Renal cortex interstitium (tissue), 11 donors: ENCODE measurements around the gene TAF3. TPM values are rescaled to one million over a fixed set of nuclear protein-coding genes. Genes with fewer than 3 reads are reported as not detected.

Experiments used
- DNase-seq, 11 donors: peaks; one replicate each; pipeline ENCODE4 v3.0.0-alpha.2; 2013; ENCODE audit warnings: low read depth in 9 of 11, low spot score in 4 of 11; ENCODE audit errors: extremely low read depth in 1 of 11
- polyA plus RNA-seq, 3 donors: library from polyadenylated mRNA; unstranded; fragments of 120-200 nt; gene quantifications; one replicate each; pipeline ENCODE4 v1.2.1, GENCODE V29; 2013; ENCODE audit not compliant: insufficient read length in 3 of 3

Gene TAF3
- polyA plus RNA-seq, 3 donors: 10.6 to 12.3 (median 10.9) TPM

DNA sequence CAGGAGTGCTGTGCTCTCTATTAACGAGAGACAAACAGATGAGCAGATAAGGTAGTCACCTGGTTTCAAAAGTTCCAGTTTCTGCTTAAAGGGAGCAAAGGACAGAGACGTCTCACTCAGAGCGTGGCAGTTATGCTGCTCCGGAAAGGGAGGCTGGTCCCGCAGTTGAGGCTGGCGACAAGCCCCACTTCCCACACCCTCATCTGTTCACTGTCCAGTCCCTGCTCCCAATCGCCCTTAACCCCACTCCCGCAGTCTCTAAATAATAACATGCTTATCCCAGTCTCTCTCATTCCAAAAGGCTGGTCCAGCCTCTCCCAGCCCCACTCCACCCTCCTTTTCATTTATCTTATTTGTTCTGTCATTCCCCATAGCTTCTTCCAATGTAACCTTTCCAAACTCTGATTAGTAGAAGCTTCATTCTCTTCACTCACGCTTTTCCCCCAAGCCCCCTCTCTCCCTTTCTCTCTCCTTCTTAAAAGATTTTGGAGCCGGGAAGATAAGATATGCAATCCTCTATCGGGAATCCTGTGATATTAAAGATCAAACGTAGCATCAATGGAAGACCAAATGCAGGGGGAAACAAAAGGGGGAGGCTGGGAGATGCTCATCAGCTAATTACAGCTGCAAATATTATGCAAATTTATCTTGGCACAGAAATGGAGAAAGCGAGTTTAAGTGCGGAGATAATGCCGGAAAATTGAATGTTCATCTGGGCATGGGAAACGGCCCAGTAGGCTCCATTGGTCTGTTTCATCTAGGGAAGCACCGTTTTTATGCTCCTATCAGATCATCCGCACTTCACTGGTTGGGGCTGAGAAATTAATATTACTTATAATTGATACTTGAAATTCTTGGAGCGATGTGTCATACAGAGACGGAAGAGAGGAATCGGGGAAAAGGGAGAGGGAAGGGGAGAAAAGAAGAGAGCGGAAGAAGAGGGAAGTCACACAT is 219.9 kb downstream of the TAF3 start:
- DNase-seq: no peak

- no peak for DNase-seq
Observed at GRCh38 chr10:8039321-8039881, 221.1 kb downstream of the TAF3 start.

DNA sequence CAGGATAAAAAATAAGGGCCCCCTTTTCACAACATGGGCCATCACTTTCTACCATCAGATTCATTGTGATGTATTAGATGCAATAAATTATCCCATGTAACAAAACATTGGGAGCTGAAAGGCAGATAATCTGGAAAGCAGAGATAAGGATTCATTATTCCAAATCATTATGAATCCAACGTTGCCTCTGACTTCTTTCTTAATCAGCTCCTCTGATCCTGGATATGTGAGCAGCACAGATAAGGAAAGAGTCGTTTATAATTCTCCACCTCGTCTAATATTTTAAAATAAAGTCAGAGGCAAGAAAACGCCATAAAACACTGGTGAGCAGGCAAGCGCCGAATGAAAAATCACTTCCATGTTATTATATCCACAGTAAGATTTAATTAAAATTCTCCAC is 222.3 kb downstream of the TAF3 start:
- no peak for DNase-seq

- no peak for DNase-seq
Observed at GRCh38 chr10:8041284-8041991, 223.1 kb downstream of the TAF3 start.

DNA sequence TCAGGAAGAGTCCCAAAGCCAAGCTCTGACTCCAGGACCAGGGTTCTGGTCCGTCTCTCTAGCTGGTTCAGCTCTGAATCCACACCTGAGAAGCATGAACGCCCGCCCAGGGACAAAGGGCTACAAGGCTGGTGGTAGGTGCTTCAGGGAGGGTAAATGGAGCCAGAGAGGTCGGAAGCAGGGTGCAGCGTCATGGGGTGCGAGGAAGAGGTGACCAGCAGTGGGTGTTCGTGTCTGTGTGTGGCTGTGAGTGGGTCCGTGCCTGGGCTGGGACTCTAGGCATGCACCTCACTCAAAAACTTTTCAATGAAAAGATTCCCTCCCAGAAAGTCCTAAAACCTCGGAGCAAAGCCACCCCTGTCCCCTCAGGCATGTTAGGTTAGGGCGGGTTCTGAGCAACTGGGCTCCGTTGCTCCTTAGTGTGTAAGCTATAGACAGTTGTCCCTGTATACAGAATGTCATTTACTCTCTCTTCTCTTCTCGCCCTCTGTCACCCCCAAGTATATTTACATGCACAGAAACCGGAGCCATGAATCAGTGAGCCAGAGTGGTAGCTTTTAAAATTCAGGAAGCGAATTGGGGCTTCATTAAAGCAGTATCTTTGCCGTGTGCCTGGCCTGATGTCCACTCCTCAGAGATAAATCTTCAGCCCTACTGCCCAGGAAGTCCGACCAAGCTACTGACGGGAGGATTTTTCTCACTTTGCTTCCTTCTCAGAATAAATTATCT is 223.9 kb downstream of the TAF3 start:
- DNase-seq: no peak

DNA sequence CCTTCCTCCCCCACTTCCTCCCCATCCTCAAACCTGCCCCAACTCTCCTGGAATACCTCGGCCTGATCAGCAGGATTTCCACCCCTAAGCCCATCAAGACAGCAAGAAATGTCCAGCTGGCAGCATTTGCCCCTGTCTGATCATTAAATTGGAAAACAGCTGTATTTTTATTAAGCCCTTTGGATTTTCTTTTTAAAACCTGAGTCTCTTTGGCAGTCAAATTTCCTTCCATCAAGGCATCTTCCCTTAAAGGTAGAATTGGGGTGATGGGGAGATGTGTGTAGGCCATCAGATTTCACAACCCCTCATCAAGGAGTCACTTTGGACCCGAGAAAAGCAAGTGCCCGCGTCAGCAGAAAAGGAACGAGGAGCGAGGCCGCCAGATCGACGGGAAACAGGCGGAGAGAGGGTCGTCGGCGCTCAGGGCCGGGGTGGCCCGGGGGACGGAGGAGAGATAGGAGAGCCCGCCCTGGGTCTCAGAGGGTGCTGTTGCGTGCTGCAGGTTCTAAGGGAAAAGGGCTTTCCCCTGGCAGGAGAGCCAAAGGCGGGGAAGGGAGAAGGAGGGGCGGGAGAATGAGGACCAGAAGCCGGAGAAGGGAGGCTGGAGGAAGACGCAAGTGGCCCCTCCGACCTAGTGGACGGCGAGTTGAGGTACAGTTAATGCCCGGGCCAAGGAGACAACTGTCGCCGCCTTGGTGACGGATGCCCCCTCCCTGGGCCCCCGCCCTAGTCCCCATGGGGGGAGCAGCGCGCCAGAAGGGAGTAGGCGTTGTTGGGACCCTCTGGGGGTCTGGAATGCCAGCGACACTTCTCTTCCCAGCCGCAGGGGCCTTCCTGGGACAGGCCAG is 224.6 kb downstream of the TAF3 start:
- DNase-seq: no peak

GRCh38 chr10:8043569-8044306 is 225.4 kb downstream of the TAF3 start:
- DNase-seq: no peak

DNA sequence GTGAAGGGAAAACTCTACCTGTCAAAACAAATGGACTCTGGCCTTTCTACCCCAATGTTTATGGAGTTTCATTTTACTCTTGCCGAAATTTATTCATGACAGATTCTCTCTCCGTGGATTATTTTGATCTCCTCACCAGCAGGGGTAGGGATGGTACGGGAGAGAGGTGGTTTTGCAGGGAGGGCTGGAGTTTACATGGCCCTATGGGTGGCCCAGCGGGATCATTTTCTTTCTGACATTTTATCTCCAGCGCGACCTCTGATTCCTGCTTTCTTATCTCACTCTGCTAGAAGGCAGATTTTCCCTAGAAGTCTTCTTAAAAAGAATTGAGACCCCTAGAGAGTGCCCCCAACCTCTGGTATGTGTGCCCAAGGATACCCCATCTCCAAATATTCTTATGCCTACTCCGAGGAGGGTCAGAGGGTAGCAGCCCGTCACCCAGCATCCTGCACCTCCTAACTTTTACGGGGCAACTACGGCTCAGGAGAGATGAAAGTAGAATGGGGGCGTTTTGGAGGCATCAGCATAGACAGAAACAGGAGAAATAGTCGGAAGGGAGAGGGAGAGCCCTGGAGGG is 226.1 kb downstream of the TAF3 start:
- DNase-seq: no peak

- no peak for DNase-seq
Observed at GRCh38 chr10:8044908-8045725, 226.8 kb downstream of the TAF3 start.

- DNase-seq: no peak
Observed at GRCh38 chr10:8045726-8046494, 227.6 kb downstream of the TAF3 start.

- DNase-seq: no peak
Observed at GRCh38 chr10:8047452-8048280, 229.4 kb downstream of the TAF3 start.

GRCh38 chr10:8048281-8049008 is 230.1 kb downstream of the TAF3 start:
- no peak for DNase-seq

DNA sequence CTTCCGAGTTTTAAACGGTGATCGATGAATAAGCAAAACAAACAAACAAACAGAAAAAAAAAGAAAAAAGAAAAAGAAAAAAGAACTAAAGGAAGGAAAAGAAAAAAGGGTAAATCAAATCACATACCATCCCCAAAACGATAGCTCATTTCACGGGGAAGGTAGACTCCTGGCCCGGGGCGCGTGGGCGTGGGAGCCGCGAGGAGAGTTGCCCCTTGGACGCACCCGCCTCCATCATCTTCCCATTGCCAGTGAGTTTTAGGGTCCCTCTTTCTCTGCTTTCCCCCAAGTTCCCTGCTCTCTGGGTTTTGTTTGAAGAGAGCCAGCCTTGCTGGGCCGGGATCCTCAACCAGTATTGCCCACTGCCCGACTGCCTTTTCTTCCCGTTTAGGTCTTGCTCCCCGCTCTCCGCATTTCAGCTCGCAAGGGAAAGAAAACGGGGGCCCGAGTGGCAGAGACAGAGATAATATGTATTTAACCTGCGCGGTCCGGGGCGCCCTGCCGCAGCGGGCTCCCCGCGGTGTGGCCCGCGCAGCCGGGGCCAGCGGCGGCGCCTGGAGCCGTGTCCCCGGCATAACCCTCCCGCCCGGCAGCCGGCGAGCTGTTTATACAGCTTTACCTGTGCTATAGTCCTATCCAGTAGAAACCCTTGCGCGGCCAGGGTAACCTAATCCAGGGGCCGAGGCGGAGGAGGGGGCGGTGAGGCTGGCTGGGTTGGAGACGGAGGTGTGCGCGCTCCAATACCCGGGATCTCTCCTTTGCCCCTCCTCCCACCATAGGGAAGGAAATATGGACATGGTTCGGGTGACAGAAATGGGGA is 230.9 kb downstream of the TAF3 start:
- DNase-seq: no peak
